Ovary (tissue), 3 donors: ENCODE results near the gene ACER3.

Experiments
- CTCF ChIP-seq, 3 donors: fragments of 450-650 bp in 2 of 3; fragments of 200-600 bp in 1 of 3; IDR thresholded peaks; one replicate each; pipeline versions ENCODE4 v1.5.1 to v1.8.0; 2016 to 2022; ENCODE audit warnings: antibody characterized with exemption in 3 of 3, mild to moderate bottlenecking in 1 of 3
- EP300 ChIP-seq: sonication (generic); formaldehyde crosslinking; IDR thresholded peaks from one replicate; pipeline ENCODE4 v1.6.1; 2017; ENCODE audit warnings: antibody characterized with exemption
- POLR2A ChIP-seq: fragments of 450-650 bp; IDR thresholded peaks from one replicate; pipeline ENCODE4 v1.6.1; 2017; ENCODE audit warnings: antibody characterized with exemption, mild to moderate bottlenecking, moderate library complexity
- donor health status: DM: no; HTN: no; CAD: no.

- TF ChIP-seq CTCF (IDR thresholded peaks at IDR 0.05) (no peak), EP300 (no peak), POLR2A (no peak)
Measured at GRCh38 chr11:76901144-76901543, 40.4 kb downstream of the ACER3 start.
